Measurements from ENCODE around the gene SMIM23.
A peak's percentile ranks its signal among the peaks of the same experiment; 100 is the strongest.

Gene SMIM23

GRCh38 chr5:171759777-171760176, 25.8 kb upstream of the SMIM23 start:
- H3K9me3 ChIP-seq (ENCODE audit: control insufficient read depth, insufficient read depth, low read depth, low read length), result no peaks in the 10 kb centered on the region
- TF ChIP-seq SP2 (tag by site-specific recombination; IDR thresholded peaks at IDR 0.05) (no peak), SP7 (tag by site-specific recombination; IDR thresholded peaks at IDR 0.05) (no peak), ZNF26 (tag by site-specific recombination; IDR thresholded peaks at IDR 0.05) (peak; percentile 71), ZEB2 (tag by site-specific recombination; IDR thresholded peaks at IDR 0.05) (no peak)
- ChIA-PET CTCF (interaction anchor here (0.6 to 0.9 kb wide), 2 partner anchors 170 to 275 kb away, joined by 3 to 4 read pairs; no protein-coding TSS in a partner anchor), POLR2A (interaction anchor here (0.7 kb wide), 1 partner anchor 27 kb away, joined by 4 read pairs; no protein-coding TSS in a partner anchor)
- no peak overlapping the region for H3K27ac ChIP-seq (ENCODE audit: extremely low read depth, low read depth, low read length)
- no peaks in the 10 kb centered on the region for H3K4me1 ChIP-seq (ENCODE audit: control insufficient read depth, insufficient read depth, low read length)
- H3K4me3 ChIP-seq (ENCODE audit: low read depth, low read length), result no peak overlapping the region
- H3K36me3 ChIP-seq (ENCODE audit: control insufficient read depth in 2 of 2, insufficient read depth in 1 of 2, low read length in 2 of 2), result no peaks in the 10 kb centered on the region

- POLR2A ChIA-PET, result no interaction called here
- Histone ChIP-seq H3K4me3 (ENCODE audit: low read depth, low read length) (no peak overlapping the region), H3K36me3 (ENCODE audit: control insufficient read depth in 2 of 2, insufficient read depth in 1 of 2, low read length in 2 of 2) (no peaks in the 10 kb centered on the region), H3K27ac (ENCODE audit: extremely low read depth, low read depth, low read length) (no peak overlapping the region), H3K4me1 (ENCODE audit: control insufficient read depth, insufficient read depth, low read length) (no peaks in the 10 kb centered on the region), H3K9me3 (ENCODE audit: control insufficient read depth, insufficient read depth, low read depth, low read length) (no peaks in the 10 kb centered on the region; the same call in 1 of the 2 replicates)
- TF ChIP-seq ZNF214 (tag by site-specific recombination; IDR thresholded peaks at IDR 0.05; ENCODE audit: borderline replicate concordance), result no peak
- TF ChIP-seq ZNF202 (tag by site-specific recombination; IDR thresholded peaks at IDR 0.05; ENCODE audit: borderline replicate concordance), result no peak
- TF ChIP-seq ZNF416 (tag by site-specific recombination; IDR thresholded peaks at IDR 0.05), result no peak
- TF ChIP-seq ZNF10 (tag by site-specific recombination; IDR thresholded peaks at IDR 0.05), result no peak
- no peak for TF ChIP-seq ZNF707 (tag by site-specific recombination; IDR thresholded peaks at IDR 0.05)
- no peak for TF ChIP-seq ZNF169 (tag by site-specific recombination; IDR thresholded peaks at IDR 0.05)
- no peak for TF ChIP-seq ZNF175 (tag by site-specific recombination; IDR thresholded peaks at IDR 0.05)
- CTCF ChIA-PET, result no interaction called here
Measured at GRCh38 chr5:171762021-171762608, 23.5 kb upstream of the SMIM23 start.

GRCh38 chr5:171762903-171763302, 22.7 kb upstream of the SMIM23 start:
- ChIA-PET CTCF (no interaction called here), POLR2A (no interaction called here)
- Histone ChIP-seq H3K9me3 (ENCODE audit: control insufficient read depth, insufficient read depth, low read depth, low read length) (no peaks in the 10 kb centered on the region; the same call in 1 of the 2 replicates), H3K4me1 (ENCODE audit: control insufficient read depth, insufficient read depth, low read length) (no peaks in the 10 kb centered on the region), H3K4me3 (ENCODE audit: low read depth, low read length) (no peak overlapping the region), H3K36me3 (ENCODE audit: control insufficient read depth in 2 of 2, insufficient read depth in 1 of 2, low read length in 2 of 2) (no peaks in the 10 kb centered on the region), H3K27ac (ENCODE audit: extremely low read depth, low read depth, low read length) (no peak overlapping the region)
- no peak for TF ChIP-seq ZNF433 (tag by site-specific recombination; IDR thresholded peaks at IDR 0.05; ENCODE audit: low read depth)
- no peak for TF ChIP-seq ZNF639 (tag by site-specific recombination; IDR thresholded peaks at IDR 0.05)
- no peak for TF ChIP-seq SCRT1 (tag by site-specific recombination; IDR thresholded peaks at IDR 0.05; ENCODE audit: borderline replicate concordance)
- no peak for TF ChIP-seq ZSCAN16 (tag by site-specific recombination; IDR thresholded peaks at IDR 0.05)
- TF ChIP-seq ZBTB10 (tag by site-specific recombination; IDR thresholded peaks at IDR 0.05), result no peak
- no peak for TF ChIP-seq ZNF114 (tag by site-specific recombination; IDR thresholded peaks at IDR 0.05)
- no peak for TF ChIP-seq ZNF501 (tag by site-specific recombination; IDR thresholded peaks at IDR 0.05)
- no peak for TF ChIP-seq ZNF280C (tag by site-specific recombination; IDR thresholded peaks at IDR 0.05)
- TF ChIP-seq SALL2 (tag by site-specific recombination; IDR thresholded peaks at IDR 0.05; ENCODE audit: borderline replicate concordance), result no peak
- TF ChIP-seq ZNF701 (tag by site-specific recombination; IDR thresholded peaks at IDR 0.05), result no peak
- TF ChIP-seq SP7 (tag by site-specific recombination; IDR thresholded peaks at IDR 0.05), result no peak
- no peak for TF ChIP-seq RBAK (tag by site-specific recombination; IDR thresholded peaks at IDR 0.05)

All from HEK293 (cell line).